Stimulated activated CD8-positive, alpha-beta memory T cell treated with anti-CD3 and anti-CD28 coated beads, Interleukin-7, amount 100 ng/mL, for 24 hours (primary cell): ENCODE measurements around the gene EGFLAM.

Experiments
- DNase-seq: peaks from one replicate; pipeline ENCODE4 v3.0.0-alpha.2; 2020; ENCODE audit warnings: low read depth

EGFLAM gene

GRCh38 chr5:38448568-38449350 lies 190.4 kb downstream of the EGFLAM start:
- DNase-seq, result no peak

GRCh38 chr5:38450627-38451026 lies 192.3 kb downstream of the EGFLAM start:
- DNase-seq, result no peak

GRCh38 chr5:38451074-38451725 lies 192.8 kb downstream of the EGFLAM start:
- DNase-seq, result no peak

- DNase-seq, result no peak
Measured at GRCh38 chr5:38452201-38452600, 193.8 kb downstream of the EGFLAM start.

GRCh38 chr5:38453506-38453905 lies 195.1 kb downstream of the EGFLAM start:
- no peak for DNase-seq

- DNase-seq, result no peak
Measured at GRCh38 chr5:38453921-38454320, 195.6 kb downstream of the EGFLAM start.

GRCh38 chr5:38455796-38456330 lies 197.5 kb downstream of the EGFLAM start:
- DNase-seq, result no peak

- no peak for DNase-seq
Measured at GRCh38 chr5:38456657-38457399, 198.5 kb downstream of the EGFLAM start.

- DNase-seq, result no peak
Measured at GRCh38 chr5:38458174-38458573, 199.8 kb downstream of the EGFLAM start.

- no peak for DNase-seq
Measured at GRCh38 chr5:38462976-38463633, 204.7 kb downstream of the EGFLAM start.

- no peak for DNase-seq
Measured at GRCh38 chr5:38463634-38464521, 205.5 kb downstream of the EGFLAM start.

- DNase-seq, result no peak
Measured at GRCh38 chr5:38465061-38465460, 206.7 kb downstream of the EGFLAM start.

- DNase-seq, result no peak
Measured at GRCh38 chr5:38465702-38466423, 207.5 kb downstream of the EGFLAM start.

- no peak for DNase-seq
Measured at GRCh38 chr5:38466424-38467189, 208.2 kb downstream of the EGFLAM start.

GRCh38 chr5:38467353-38468040 lies 209.1 kb downstream of the EGFLAM start:
- no peak for DNase-seq

GRCh38 chr5:38468202-38468673 lies 209.9 kb downstream of the EGFLAM start:
- DNase-seq, result no peak

GRCh38 chr5:38468978-38469706 lies 210.8 kb downstream of the EGFLAM start:
- DNase-seq, result no peak

- no peak for DNase-seq
Measured at GRCh38 chr5:38469707-38470267, 211.4 kb downstream of the EGFLAM start.
